GM21737 (cell line): Measurements from ENCODE around the gene PIGX.

Experiments
- ATAC-seq: cut with Tn5 transposase; IDR thresholded peaks from one replicate; pipeline ENCODE4 v1.9.1; 2021; ENCODE audit warnings: mild to moderate bottlenecking, moderate library complexity; ENCODE audit not compliant: unreplicated experiment

PIGX gene

GRCh38 chr3:196754091-196754981 is 42.2 kb downstream of the PIGX start:
- ATAC-seq = no peak

- ATAC-seq = no peak
These were observed 44.6 kb downstream of the PIGX start for GRCh38 chr3:196756732-196757131.

- no peak for ATAC-seq
These were observed 45.9 kb downstream of the PIGX start for GRCh38 chr3:196757876-196758739.

- ATAC-seq = no peak
These were observed 51.0 kb downstream of the PIGX start for GRCh38 chr3:196763179-196763578.

GRCh38 chr3:196765454-196765853 is 53.3 kb downstream of the PIGX start:
- ATAC-seq = no peak

GRCh38 chr3:196771067-196771466 is 58.9 kb downstream of the PIGX start:
- no peak for ATAC-seq

GRCh38 chr3:196772102-196772501 is 59.9 kb downstream of the PIGX start:
- no peak for ATAC-seq

- no peak for ATAC-seq
These were observed 60.7 kb downstream of the PIGX start for GRCh38 chr3:196772897-196773296.

GRCh38 chr3:196774191-196774820 is 62.1 kb downstream of the PIGX start:
- ATAC-seq = no peak

GRCh38 chr3:196774848-196775422 is 62.8 kb downstream of the PIGX start:
- ATAC-seq = no peak

GRCh38 chr3:196775938-196776337 is 63.8 kb downstream of the PIGX start:
- ATAC-seq = no peak

- no peak for ATAC-seq
These were observed 65.7 kb downstream of the PIGX start for GRCh38 chr3:196777836-196778235.

- ATAC-seq = no peak
These were observed 66.6 kb downstream of the PIGX start for GRCh38 chr3:196778755-196779154.

- ATAC-seq = no peak
These were observed 70.3 kb downstream of the PIGX start for GRCh38 chr3:196782511-196782910.
